K562 treated with DMSO at 1 percent for 24 hours (cell line): ENCODE results near the gene SNTB2. TPM values are rescaled to one million over a fixed set of nuclear protein-coding genes. Genes with fewer than 3 reads are reported as not detected.

Source experiments
- total RNA-seq: library from RNA; unstranded; fragments of 300-600 nt; gene quantifications from 2 replicates; pipeline ENCODE4 v1.2.3, GENCODE V29; 2022; ENCODE audit warnings: low read depth; ENCODE audit not compliant: insufficient read depth

The SNTB2 gene
- 7.9 and 9.5 TPM in 2 replicates for total RNA-seq

DNA sequence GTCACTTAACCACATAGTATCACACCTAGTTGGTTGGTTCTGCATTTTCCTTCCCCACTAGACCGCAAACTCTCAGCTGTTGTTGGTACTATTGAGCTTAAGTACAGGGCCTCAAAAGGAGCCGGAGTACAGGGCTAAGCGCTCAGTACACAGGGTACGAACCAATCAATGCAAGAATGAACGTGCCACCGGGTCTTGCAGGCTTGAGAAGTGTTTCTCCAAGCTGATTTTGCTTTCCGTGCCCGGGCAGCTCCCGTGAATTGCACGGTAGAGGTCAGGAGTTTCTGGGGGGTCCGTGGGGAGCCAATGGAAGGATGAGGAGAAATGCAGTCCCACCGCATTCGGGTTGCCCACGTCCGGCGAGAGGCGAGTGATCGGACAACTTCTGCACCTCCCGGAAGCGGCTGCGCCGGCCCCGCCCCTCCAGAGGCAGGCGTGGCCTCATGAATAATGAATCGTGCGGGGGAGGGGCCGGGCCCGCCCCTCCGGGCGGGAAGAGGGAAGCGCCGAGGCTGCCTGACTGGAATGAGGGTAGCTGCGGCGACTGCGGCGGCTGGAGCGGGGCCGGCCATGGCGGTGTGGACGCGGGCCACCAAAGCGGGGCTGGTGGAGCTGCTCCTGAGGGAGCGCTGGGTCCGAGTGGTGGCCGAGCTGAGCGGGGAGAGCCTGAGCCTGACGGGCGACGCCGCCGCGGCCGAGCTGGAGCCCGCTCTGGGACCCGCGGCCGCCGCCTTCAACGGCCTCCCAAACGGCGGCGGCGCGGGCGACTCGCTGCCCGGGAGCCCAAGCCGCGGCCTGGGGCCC lies at the start of gene SNTB2:
Gene SNTB2 (plus strand): TSS at position 523 of the 804 bp plus-strand sequence. CDS start 3 bp downstream, at position 526.

DNA sequence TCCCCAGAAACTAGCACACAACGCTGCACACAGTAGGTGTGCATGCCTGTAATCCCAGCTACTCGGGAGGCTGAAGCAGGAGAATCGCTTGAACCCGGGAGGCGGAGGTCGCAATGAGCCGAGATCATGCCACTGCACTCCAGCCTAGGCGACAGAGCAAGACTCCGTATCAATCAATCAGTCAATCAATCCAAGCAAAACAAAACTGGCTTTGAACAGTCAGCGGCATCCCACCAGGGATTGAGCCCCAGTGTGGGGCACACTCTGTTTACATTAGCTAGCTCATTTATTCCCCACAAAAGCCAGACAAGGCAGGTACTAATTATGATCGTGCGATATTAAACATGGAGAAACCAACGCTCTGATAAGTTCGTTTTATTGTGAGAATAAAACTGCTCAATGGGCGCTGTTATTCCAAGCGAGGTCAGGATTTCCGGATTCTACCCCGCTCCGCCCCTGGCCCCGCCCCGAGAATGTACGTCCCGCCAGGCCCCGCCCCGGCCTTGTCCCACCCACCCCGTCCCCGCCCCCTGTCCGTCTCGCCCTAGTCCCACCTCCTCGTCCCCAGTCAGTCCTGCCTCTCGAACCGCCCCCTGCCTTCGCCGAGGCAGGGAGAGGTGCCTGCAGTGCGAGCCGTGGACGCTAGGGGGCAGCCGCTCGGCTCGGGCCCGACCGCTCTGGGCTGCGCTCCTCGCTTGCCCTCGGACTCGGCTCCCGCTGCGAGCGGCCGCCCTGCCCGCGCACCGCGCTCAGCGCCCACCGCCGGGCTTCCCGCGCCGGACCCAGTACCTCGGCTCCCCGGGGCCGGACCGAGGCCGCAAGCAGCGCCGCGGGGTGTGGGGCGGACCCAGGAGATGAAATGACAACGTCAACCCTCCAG lies 123.9 kb downstream of the SNTB2 start, which contains the start of gene VPS4A:
Gene VPS4A (plus strand): TSS at position 698 of the 880 bp plus-strand sequence. CDS start 162 bp downstream, at position 860.

GRCh38 chr16:69330286-69331109 lies 143.5 kb downstream of the SNTB2 start, which contains the start of gene PDF:
TSS of gene PDF (minus strand) at chr16:69330588. CDS start at chr16:69330570, 18 bp downstream.

DNA sequence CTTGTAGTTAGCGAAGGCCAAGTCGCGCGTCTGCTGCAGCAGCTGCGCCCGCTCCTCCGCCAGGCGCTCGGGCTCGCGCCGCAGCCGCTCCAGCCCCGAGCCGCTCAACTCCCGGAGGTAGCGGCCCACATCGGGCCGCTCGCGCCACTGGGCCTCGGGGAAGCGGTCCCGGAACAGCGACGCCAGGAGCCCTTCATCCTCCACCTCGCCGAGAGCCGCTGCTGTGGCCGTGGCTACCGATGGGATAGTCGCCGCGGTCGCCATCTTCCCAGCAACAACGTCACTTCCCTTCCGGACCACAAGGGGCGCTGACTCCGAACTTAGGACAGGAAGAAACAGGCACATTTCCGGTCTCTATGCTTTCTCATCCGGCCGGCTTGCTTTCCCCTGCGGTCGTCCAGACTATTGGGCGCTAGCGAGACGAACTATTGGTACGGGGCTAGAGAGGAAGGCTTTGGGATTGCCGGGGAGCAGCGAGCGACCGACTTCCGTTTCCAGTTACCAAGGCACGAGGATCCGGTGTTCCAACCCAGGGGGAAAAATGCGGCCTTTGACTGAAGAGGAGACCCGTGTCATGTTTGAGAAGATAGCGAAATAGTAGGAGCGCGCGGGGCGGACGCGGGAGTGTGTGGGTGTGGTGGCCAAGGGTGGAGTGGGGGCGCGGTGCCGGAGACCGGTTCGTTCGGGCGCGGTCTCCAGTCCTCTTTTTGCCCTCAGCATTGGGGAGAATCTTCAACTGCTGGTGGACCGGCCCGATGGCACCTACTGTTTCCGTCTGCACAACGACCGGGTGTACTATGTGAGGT lies 152.5 kb downstream of the SNTB2 start, which contains the start of the genes COG8 and NIP7:
Gene COG8 (minus strand): TSS at position 276 of the 806 bp plus-strand sequence. CDS start 12 bp downstream, at position 264.
Gene NIP7 (plus strand): TSS at position 484 of the 806 bp plus-strand sequence. CDS start 58 bp downstream, at position 542.

GRCh38 chr16:69351309-69352027 lies 164.5 kb downstream of the SNTB2 start, which contains the start of gene TMED6:
TSS of gene TMED6 (minus strand) at chr16:69351786. CDS start at chr16:69351753, 33 bp downstream.

Other genes starting within 250 kb of the SNTB2 start
- 0.46 and 0.65 TPM in 2 replicates for gene HAS3, start 81.5 kb upstream of the SNTB2 start, total RNA-seq
- gene CHTF8, start 54.6 kb upstream of the SNTB2 start, total RNA-seq = 166 and 169 TPM in 2 replicates
- gene UTP4, start 54.5 kb upstream of the SNTB2 start, total RNA-seq = 41.2 and 46.0 TPM in 2 replicates
- 65.5 and 69.2 TPM in 2 replicates for gene VPS4A, start 124.2 kb downstream of the SNTB2 start, total RNA-seq
- gene PDF, start 143.4 kb downstream of the SNTB2 start, total RNA-seq = 28.4 and 28.7 TPM in 2 replicates
- 38.6 and 41.1 TPM in 2 replicates for gene COG8, start 152.4 kb downstream of the SNTB2 start, total RNA-seq
- 11.5 and 13.2 TPM in 2 replicates for gene NIP7, start 152.6 kb downstream of the SNTB2 start, total RNA-seq
- gene TMED6, start 164.6 kb downstream of the SNTB2 start, total RNA-seq = not detected in 2 replicates
- gene TERF2, start 198.8 kb downstream of the SNTB2 start, total RNA-seq = 21.5 and 23.2 TPM in 2 replicates
- 80.2 and 84.9 TPM in 2 replicates for gene CYB5B, start 237.5 kb downstream of the SNTB2 start, total RNA-seq